ENCODE results near the gene MORN5.

MORN5 gene

GRCh38 chr9:122144836-122145591 lies 14.7 kb upstream of the MORN5 start:
- Mint-ChIP-seq H3K36me3 (ENCODE audit: low read depth) (peaks cover 23% of the 10 kb centered on the region), H3K4me1 (no peaks in the 10 kb centered on the region), H3K4me3 (no peak overlapping the region), H3K27ac (no peak overlapping the region), H3K27me3 (no peaks in the 10 kb centered on the region), H3K9me3 (no peaks in the 10 kb centered on the region)
- DNase-seq (no peak), ATAC-seq (no peak)

GRCh38 chr9:122145592-122145863 lies 14.2 kb upstream of the MORN5 start:
- DNase-seq (no peak), ATAC-seq (no peak)
- Mint-ChIP-seq H3K9me3 (no peaks in the 10 kb centered on the region), H3K27ac (no peak overlapping the region), H3K4me3 (no peak overlapping the region), H3K4me1 (no peaks in the 10 kb centered on the region), H3K27me3 (no peaks in the 10 kb centered on the region), H3K36me3 (ENCODE audit: low read depth) (peaks cover 24% of the 10 kb centered on the region)

GRCh38 chr9:122151267-122151828 lies 8.4 kb upstream of the MORN5 start:
- no peak for DNase-seq
- Mint-ChIP-seq H3K27me3 (no peaks in the 10 kb centered on the region), H3K4me3 (no peak overlapping the region), H3K4me1 (peaks cover 8% of the 10 kb centered on the region), H3K27ac (no peak overlapping the region), H3K36me3 (ENCODE audit: low read depth) (peaks cover 17% of the 10 kb centered on the region), H3K9me3 (no peaks in the 10 kb centered on the region)
- no peak for ATAC-seq

GRCh38 chr9:122155796-122156195 lies 3.9 kb upstream of the MORN5 start:
- Mint-ChIP-seq H3K9me3 (no peaks in the 10 kb centered on the region), H3K27ac (no peak overlapping the region), H3K36me3 (ENCODE audit: low read depth) (peaks cover 9% of the 10 kb centered on the region), H3K4me3 (no peak overlapping the region), H3K27me3 (peaks cover 2% of the 10 kb centered on the region), H3K4me1 (peaks cover 35% of the 10 kb centered on the region)
- ATAC-seq (no peak), DNase-seq (no peak)

GRCh38 chr9:122158202-122158601 lies 1.5 kb upstream of the MORN5 start:
- DNase-seq, result peak; percentile 18
- Mint-ChIP-seq H3K27me3 (peaks cover 9% of the 10 kb centered on the region), H3K27ac (no peak overlapping the region), H3K4me3 (peak overlapping the region; percentile 40), H3K36me3 (ENCODE audit: low read depth) (peaks cover 8% of the 10 kb centered on the region), H3K9me3 (peaks cover 6% of the 10 kb centered on the region), H3K4me1 (peaks cover 35% of the 10 kb centered on the region)
- no peak for ATAC-seq

GRCh38 chr9:122159925-122160246 lies 178 bp downstream of the MORN5 start:
- ATAC-seq, result no peak
- H3K9me3 Mint-ChIP-seq, result peaks cover 6% of the 10 kb centered on the region
- peak overlapping the region; percentile 94 for H3K4me3 Mint-ChIP-seq

GRCh38 chr9:122162415-122162814 lies 2.7 kb downstream of the MORN5 start:
- peaks cover 16% of the 10 kb centered on the region for H3K27me3 Mint-ChIP-seq
- peaks cover 6% of the 10 kb centered on the region for H3K36me3 Mint-ChIP-seq (ENCODE audit: low read depth)
- no peak overlapping the region for H3K27ac Mint-ChIP-seq
- DNase-seq (no peak), ATAC-seq (no peak)
- H3K4me3 Mint-ChIP-seq, result no peak overlapping the region
- peaks cover 6% of the 10 kb centered on the region for H3K9me3 Mint-ChIP-seq
- peaks cover 18% of the 10 kb centered on the region for H3K4me1 Mint-ChIP-seq

More at GRCh38 chr9:122159925-122160246, 178 bp downstream of the MORN5 start:
- Mint-ChIP-seq H3K36me3 (ENCODE audit: low read depth) (peaks cover 8% of the 10 kb centered on the region), H3K4me1 (peaks cover 32% of the 10 kb centered on the region), H3K27me3 (peaks cover 11% of the 10 kb centered on the region), H3K27ac (peak overlapping the region; percentile 99)
- no peak for DNase-seq

GRCh38 chr9:122164286-122164685 lies 4.6 kb downstream of the MORN5 start:
- H3K36me3 Mint-ChIP-seq (ENCODE audit: low read depth), result peaks cover 6% of the 10 kb centered on the region
- H3K27ac Mint-ChIP-seq, result no peak overlapping the region
- ATAC-seq (no peak), DNase-seq (no peak)
- H3K4me1 Mint-ChIP-seq, result peaks cover 6% of the 10 kb centered on the region
- H3K27me3 Mint-ChIP-seq, result peaks cover 22% of the 10 kb centered on the region
- no peak overlapping the region for H3K4me3 Mint-ChIP-seq
- H3K9me3 Mint-ChIP-seq, result peaks cover 6% of the 10 kb centered on the region

- ATAC-seq (no peak), DNase-seq (no peak)
- H3K27ac Mint-ChIP-seq, result no peak overlapping the region
- H3K4me1 Mint-ChIP-seq, result no peaks in the 10 kb centered on the region
- H3K4me3 Mint-ChIP-seq, result no peak overlapping the region
- H3K36me3 Mint-ChIP-seq (ENCODE audit: low read depth), result no peaks in the 10 kb centered on the region
- H3K9me3 Mint-ChIP-seq, result no peaks in the 10 kb centered on the region
- peaks cover 32% of the 10 kb centered on the region for H3K27me3 Mint-ChIP-seq
Observed at GRCh38 chr9:122168356-122168755, 8.6 kb downstream of the MORN5 start.

- no peaks in the 10 kb centered on the region for H3K36me3 Mint-ChIP-seq (ENCODE audit: low read depth)
- no peak overlapping the region for H3K27ac Mint-ChIP-seq
- H3K27me3 Mint-ChIP-seq, result peaks cover 33% of the 10 kb centered on the region
- no peak overlapping the region for H3K4me3 Mint-ChIP-seq
- ATAC-seq (no peak), DNase-seq (no peak)
- no peaks in the 10 kb centered on the region for H3K9me3 Mint-ChIP-seq
- no peaks in the 10 kb centered on the region for H3K4me1 Mint-ChIP-seq
Observed at GRCh38 chr9:122172131-122172530, 12.4 kb downstream of the MORN5 start.

GRCh38 chr9:122173670-122174069 lies 14.0 kb downstream of the MORN5 start:
- H3K27ac Mint-ChIP-seq, result no peak overlapping the region
- H3K4me1 Mint-ChIP-seq, result no peaks in the 10 kb centered on the region
- ATAC-seq, result no peak
- H3K36me3 Mint-ChIP-seq (ENCODE audit: low read depth), result no peaks in the 10 kb centered on the region
- no peaks in the 10 kb centered on the region for H3K9me3 Mint-ChIP-seq
- H3K4me3 Mint-ChIP-seq, result no peak overlapping the region
- peaks cover 29% of the 10 kb centered on the region for H3K27me3 Mint-ChIP-seq
- no peak for DNase-seq

GRCh38 chr9:122176916-122177315 lies 17.2 kb downstream of the MORN5 start:
- DNase-seq, result no peak
- Mint-ChIP-seq H3K27ac (no peak overlapping the region), H3K36me3 (ENCODE audit: low read depth) (no peaks in the 10 kb centered on the region), H3K4me1 (no peaks in the 10 kb centered on the region), H3K9me3 (no peaks in the 10 kb centered on the region), H3K27me3 (peaks cover 18% of the 10 kb centered on the region), H3K4me3 (no peak overlapping the region)
- no peak for ATAC-seq

GRCh38 chr9:122179054-122179689 lies 19.5 kb downstream of the MORN5 start:
- no peak for ATAC-seq
- Mint-ChIP-seq H3K4me3 (no peak overlapping the region), H3K36me3 (ENCODE audit: low read depth) (no peaks in the 10 kb centered on the region), H3K4me1 (no peaks in the 10 kb centered on the region), H3K27ac (no peak overlapping the region), H3K9me3 (no peaks in the 10 kb centered on the region), H3K27me3 (peaks cover 15% of the 10 kb centered on the region)
- no peak for DNase-seq

- H3K4me1 Mint-ChIP-seq, result no peaks in the 10 kb centered on the region
- no peak for DNase-seq
- ATAC-seq, result no peak
- no peak overlapping the region for H3K4me3 Mint-ChIP-seq
- peaks cover 13% of the 10 kb centered on the region for H3K27me3 Mint-ChIP-seq
- H3K9me3 Mint-ChIP-seq, result no peaks in the 10 kb centered on the region
- H3K36me3 Mint-ChIP-seq (ENCODE audit: low read depth), result no peaks in the 10 kb centered on the region
- no peak overlapping the region for H3K27ac Mint-ChIP-seq
Observed at GRCh38 chr9:122179690-122180074, 20.0 kb downstream of the MORN5 start.

- no peaks in the 10 kb centered on the region for H3K4me1 Mint-ChIP-seq
- H3K36me3 Mint-ChIP-seq (ENCODE audit: low read depth), result no peaks in the 10 kb centered on the region
- no peak for ATAC-seq
- H3K4me3 Mint-ChIP-seq, result no peak overlapping the region
- no peaks in the 10 kb centered on the region for H3K9me3 Mint-ChIP-seq
- DNase-seq, result no peak
- peaks cover 13% of the 10 kb centered on the region for H3K27me3 Mint-ChIP-seq
- H3K27ac Mint-ChIP-seq, result no peak overlapping the region
Observed at GRCh38 chr9:122180633-122181032, 20.9 kb downstream of the MORN5 start.

Measured in activated naive CD8-positive, alpha-beta T cell treated with anti-CD3 and anti-CD28 coated beads, Interleukin-2, amount 50 U/mL, for 24 hours (primary cell).